Ectodermal cell (in vitro differentiated cells): ENCODE measurements around the gene HAS3.

Experiments
- H3K27ac ChIP-seq: 2 replicates; pipeline ENCODE4 v1.7.0; 2013; ENCODE audit warnings: mild to moderate bottlenecking, low read depth, low read length; ENCODE audit not compliant: insufficient read depth, poor library complexity, severe bottlenecking
- H3K27me3 ChIP-seq: 2 replicates; pipeline ENCODE4 v1.7.0; 2013; ENCODE audit warnings: mild to moderate bottlenecking, low read length; ENCODE audit not compliant: insufficient read depth, control insufficient read depth, poor library complexity, severe bottlenecking
- H3K36me3 ChIP-seq: one replicate; pipeline ENCODE4 v1.7.0; 2013; ENCODE audit warnings: low read length; ENCODE audit not compliant: control insufficient read depth, insufficient read depth
- H3K4me1 ChIP-seq: one replicate; pipeline ENCODE4 v1.7.0; 2013; ENCODE audit warnings: low read length; ENCODE audit not compliant: control insufficient read depth, insufficient read depth
- H3K4me3 ChIP-seq: 2 replicates; pipeline ENCODE4 v1.7.0; 2013; ENCODE audit warnings: low read depth, low read length, control low read depth; ENCODE audit not compliant: insufficient read depth
- H3K9me3 ChIP-seq: 2 replicates; pipeline ENCODE4 v1.7.0; 2013; ENCODE audit warnings: mild to moderate bottlenecking, low read length, moderate library complexity; ENCODE audit not compliant: control insufficient read depth
- WGBS, 2 experiments: methylation state at CpG; one replicate each; pipeline ENCODE4 v1.1.7; 2013; ENCODE audit warnings: missing lambda C conversion rate in 2 of 2; 5-methylcytosine and 5-hydroxymethylcytosine counted together

The HAS3 gene

DNA sequence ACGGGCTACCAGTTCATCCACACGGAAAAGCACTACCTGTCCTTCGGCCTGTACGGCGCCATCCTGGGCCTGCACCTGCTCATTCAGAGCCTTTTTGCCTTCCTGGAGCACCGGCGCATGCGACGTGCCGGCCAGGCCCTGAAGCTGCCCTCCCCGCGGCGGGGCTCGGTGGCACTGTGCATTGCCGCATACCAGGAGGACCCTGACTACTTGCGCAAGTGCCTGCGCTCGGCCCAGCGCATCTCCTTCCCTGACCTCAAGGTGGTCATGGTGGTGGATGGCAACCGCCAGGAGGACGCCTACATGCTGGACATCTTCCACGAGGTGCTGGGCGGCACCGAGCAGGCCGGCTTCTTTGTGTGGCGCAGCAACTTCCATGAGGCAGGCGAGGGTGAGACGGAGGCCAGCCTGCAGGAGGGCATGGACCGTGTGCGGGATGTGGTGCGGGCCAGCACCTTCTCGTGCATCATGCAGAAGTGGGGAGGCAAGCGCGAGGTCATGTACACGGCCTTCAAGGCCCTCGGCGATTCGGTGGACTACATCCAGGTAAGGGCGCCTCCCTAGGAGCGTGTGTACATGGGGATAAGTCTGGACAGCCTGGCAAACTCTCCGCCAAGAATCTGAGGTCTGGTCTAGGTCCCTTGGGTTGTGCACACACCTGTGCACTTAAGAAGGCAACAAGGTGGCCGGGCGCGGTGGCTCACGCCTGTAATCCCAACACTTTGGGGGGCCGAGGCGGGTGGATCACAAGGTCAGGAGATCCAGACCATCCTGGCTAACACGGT is 4.2 kb downstream of the HAS3 start:
- Histone ChIP-seq H3K27me3 (peaks cover 30% of the 10 kb centered on the region), H3K4me3 (no peak overlapping the region), H3K27ac (no peak overlapping the region), H3K4me1 (peaks cover 38% of the 10 kb centered on the region), H3K36me3 (peaks cover 9% of the 10 kb centered on the region), H3K9me3 (no peaks in the 10 kb centered on the region)
- WGBS, 2 experiments, result 95% methylated on average over 48 of the region's 48 CpGs

DNA sequence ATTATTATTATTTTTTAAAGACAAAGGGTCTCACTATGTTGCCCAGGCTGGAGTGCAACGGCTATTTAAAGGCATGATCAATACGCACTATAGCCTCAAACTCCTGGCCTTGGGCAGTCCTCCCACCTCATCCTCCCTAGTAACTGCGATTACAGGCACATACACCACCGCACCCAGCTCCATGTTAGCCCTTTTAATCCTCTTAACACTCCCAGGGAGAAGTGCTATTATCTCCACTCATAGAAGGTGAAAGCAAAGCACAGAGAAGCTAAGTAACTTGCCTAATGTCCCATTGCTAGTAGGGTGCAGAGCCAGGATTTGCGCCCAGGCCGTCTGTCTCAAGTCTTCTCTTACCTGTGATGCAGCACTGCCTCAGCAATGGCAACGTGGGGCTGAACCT is 5.0 kb downstream of the HAS3 start:
- Histone ChIP-seq H3K9me3 (no peaks in the 10 kb centered on the region), H3K4me1 (peaks cover 33% of the 10 kb centered on the region), H3K27me3 (peaks cover 23% of the 10 kb centered on the region), H3K36me3 (peaks cover 11% of the 10 kb centered on the region), H3K4me3 (no peak overlapping the region), H3K27ac (no peak overlapping the region)
- 88 to 90% methylated on average over 7 of the region's 7 CpGs for WGBS, 2 experiments

DNA sequence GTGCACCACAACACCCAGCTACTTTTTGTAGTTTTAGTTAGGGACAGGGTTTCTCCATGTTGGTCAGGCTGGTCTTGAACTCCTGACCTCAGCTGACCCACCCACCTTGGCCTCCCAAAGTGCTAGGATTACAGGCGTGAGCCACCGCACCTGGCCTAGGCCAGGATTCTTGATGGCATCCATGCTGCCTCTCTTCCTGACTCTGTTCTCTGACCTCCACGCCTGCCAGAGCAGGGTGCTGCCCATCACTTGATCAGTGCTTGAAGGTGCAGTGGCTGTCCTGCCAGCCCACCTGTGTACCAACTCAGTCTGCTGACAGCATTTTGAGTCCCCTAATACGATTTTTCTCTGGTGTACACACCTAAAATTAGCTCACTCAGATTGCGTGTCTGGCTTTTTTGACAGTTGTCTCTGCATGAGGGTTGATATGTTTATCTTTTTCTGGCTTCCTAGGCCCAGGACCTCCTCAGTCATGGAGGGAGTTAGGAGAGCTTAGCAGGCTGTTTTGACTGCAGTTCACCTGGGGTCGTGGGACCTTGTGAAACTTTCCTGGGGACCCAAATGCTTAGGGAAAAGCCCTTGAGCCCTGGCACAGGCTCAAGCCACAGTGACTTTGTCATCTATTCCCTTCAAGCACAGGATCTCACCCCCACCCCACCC is 5.9 kb downstream of the HAS3 start:
- WGBS, 2 experiments, result 91 to 94% methylated on average over 6 of the region's 6 CpGs
- Histone ChIP-seq H3K36me3 (peaks cover 12% of the 10 kb centered on the region), H3K4me3 (no peak overlapping the region)

DNA sequence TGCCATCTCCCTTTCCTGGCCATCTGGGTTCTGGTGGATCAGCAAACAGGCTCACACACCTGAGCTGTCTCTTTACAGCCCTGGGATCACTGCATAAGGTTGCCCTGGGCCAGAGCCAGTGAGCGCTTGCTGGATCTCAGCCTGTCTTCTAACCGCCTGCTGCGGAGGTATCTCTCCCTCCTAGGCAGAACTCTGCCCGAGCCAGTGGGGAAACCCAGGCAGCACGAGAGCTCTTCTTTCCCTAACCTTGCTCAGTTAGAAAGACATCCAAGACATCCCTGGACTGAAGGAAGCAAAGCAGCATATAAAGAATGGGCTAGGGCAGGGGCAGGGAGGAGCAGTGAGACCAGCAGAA is 6.4 kb downstream of the HAS3 start:
- H3K27me3 ChIP-seq, result peaks cover 15% of the 10 kb centered on the region
- 96 to 97% methylated on average over 5 of the region's 5 CpGs for WGBS, 2 experiments
- no peak overlapping the region for H3K4me3 ChIP-seq
- H3K27ac ChIP-seq, result no peak overlapping the region
- no peaks in the 10 kb centered on the region for H3K9me3 ChIP-seq
- H3K4me1 ChIP-seq, result peaks cover 23% of the 10 kb centered on the region
- peaks cover 17% of the 10 kb centered on the region for H3K36me3 ChIP-seq

More for the DNA sequence above, 5.9 kb downstream of the HAS3 start:
- H3K27ac ChIP-seq, result no peak overlapping the region
- H3K27me3 ChIP-seq, result peaks cover 19% of the 10 kb centered on the region
- no peaks in the 10 kb centered on the region for H3K9me3 ChIP-seq
- peaks cover 28% of the 10 kb centered on the region for H3K4me1 ChIP-seq

DNA sequence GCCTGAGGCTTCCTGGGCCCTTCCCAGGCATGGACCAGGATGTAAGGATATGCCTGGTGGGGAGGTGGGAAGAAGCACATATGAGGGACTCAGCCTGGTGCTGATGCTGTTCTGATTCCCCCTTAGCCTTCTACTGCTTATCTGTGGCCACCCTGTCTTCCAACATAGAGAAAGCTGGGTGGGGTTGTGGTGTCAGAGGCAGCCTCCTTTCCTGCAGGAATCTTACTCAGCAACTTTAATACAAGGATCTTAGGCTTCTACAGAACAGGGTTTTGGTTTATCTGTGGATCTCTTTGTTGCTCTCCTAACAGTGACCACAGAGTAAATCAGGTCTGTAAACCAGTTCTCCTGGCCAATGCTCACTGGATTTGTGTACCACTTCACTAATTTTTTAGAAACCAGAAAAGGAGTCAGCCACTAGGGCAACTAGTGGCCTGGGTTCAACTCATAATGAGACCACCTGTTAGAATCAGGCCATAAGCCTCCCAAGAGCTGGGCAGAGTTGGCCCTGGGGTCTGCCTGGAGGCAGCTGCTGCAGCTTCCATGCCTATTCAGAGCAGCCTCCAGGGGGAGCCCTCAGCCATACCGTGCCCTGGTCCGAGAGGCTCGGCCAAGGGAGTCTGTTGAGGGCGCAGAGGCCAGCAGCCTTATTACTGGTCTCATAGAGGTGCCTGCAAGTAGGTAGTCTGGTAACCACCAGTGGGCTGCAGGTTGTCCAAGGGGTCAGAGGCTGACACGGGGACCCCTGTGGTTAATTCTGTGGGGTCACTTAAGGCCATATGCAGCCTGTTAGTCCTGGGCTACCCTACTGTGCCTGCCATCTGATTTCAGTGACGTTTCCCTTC is 7.1 kb downstream of the HAS3 start:
- 60 to 67% methylated on average over 6 of the region's 6 CpGs for WGBS, 2 experiments
- Histone ChIP-seq H3K36me3 (peaks cover 22% of the 10 kb centered on the region), H3K27me3 (peaks cover 9% of the 10 kb centered on the region), H3K4me3 (no peak overlapping the region), H3K4me1 (peaks cover 17% of the 10 kb centered on the region), H3K9me3 (no peaks in the 10 kb centered on the region), H3K27ac (no peak overlapping the region)

DNA sequence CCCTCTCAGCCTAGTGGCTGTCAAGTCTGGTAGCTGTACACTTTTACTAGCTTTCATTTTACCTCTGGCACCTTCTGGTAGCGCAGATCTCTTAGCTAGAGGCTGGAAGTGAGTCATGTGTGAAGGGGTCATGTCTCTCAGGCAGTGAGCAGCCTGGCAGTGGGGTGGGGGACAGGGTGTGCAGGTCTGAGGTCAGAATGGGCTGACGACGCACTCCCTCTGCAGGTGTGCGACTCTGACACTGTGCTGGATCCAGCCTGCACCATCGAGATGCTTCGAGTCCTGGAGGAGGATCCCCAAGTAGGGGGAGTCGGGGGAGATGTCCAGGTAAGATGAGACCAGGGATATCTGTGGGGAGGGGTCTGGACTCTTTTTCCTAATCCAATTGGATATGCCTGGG is 7.8 kb downstream of the HAS3 start:
- Histone ChIP-seq H3K9me3 (no peaks in the 10 kb centered on the region), H3K36me3 (peaks cover 29% of the 10 kb centered on the region), H3K27me3 (peaks cover 2% of the 10 kb centered on the region), H3K4me1 (peaks cover 10% of the 10 kb centered on the region), H3K4me3 (no peak overlapping the region), H3K27ac (no peak overlapping the region)
- WGBS, 2 experiments, result 96 to 98% methylated on average over 7 of the region's 7 CpGs

DNA sequence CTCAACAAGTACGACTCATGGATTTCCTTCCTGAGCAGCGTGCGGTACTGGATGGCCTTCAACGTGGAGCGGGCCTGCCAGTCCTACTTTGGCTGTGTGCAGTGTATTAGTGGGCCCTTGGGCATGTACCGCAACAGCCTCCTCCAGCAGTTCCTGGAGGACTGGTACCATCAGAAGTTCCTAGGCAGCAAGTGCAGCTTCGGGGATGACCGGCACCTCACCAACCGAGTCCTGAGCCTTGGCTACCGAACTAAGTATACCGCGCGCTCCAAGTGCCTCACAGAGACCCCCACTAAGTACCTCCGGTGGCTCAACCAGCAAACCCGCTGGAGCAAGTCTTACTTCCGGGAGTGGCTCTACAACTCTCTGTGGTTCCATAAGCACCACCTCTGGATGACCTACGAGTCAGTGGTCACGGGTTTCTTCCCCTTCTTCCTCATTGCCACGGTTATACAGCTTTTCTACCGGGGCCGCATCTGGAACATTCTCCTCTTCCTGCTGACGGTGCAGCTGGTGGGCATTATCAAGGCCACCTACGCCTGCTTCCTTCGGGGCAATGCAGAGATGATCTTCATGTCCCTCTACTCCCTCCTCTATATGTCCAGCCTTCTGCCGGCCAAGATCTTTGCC is 9.0 kb downstream of the HAS3 start:
- Histone ChIP-seq H3K4me1 (no peaks in the 10 kb centered on the region), H3K36me3 (peaks cover 41% of the 10 kb centered on the region), H3K27me3 (no peaks in the 10 kb centered on the region), H3K9me3 (no peaks in the 10 kb centered on the region), H3K4me3 (no peak overlapping the region), H3K27ac (no peak overlapping the region)
- WGBS, 2 experiments, result 96% methylated on average over 25 of the region's 25 CpGs

DNA sequence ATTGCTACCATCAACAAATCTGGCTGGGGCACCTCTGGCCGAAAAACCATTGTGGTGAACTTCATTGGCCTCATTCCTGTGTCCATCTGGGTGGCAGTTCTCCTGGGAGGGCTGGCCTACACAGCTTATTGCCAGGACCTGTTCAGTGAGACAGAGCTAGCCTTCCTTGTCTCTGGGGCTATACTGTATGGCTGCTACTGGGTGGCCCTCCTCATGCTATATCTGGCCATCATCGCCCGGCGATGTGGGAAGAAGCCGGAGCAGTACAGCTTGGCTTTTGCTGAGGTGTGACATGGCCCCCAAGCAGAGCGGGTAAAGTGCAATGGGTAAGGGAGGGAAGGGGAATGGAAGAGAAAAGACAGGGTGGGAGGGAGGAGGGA is 9.5 kb downstream of the HAS3 start:
- Histone ChIP-seq H3K4me3 (no peak overlapping the region), H3K4me1 (no peaks in the 10 kb centered on the region), H3K27me3 (no peaks in the 10 kb centered on the region), H3K9me3 (no peaks in the 10 kb centered on the region), H3K27ac (no peak overlapping the region), H3K36me3 (peaks cover 46% of the 10 kb centered on the region)
- 97 to 99% methylated on average over 6 of the region's 6 CpGs for WGBS, 2 experiments

DNA sequence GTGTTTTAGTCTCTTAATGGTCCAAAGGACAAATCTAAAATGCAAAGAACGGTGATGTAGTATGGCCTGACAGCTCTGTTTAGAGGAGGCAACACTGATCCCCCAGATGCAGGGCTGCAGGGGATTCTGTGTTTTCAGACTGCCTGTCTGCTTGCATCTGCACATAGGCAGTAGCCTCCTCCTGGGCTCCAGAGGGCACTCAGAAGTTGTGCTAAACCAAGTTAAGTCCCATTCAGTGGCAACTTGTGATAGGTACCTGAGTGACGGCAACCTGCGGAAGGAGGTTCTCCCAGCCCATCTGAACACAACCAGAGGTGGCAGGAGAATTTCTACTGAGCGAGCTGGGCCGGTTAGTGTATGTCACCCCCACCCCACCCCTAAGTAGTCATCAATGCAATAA is 9.9 kb downstream of the HAS3 start:
- Histone ChIP-seq H3K27me3 (no peaks in the 10 kb centered on the region), H3K36me3 (peaks cover 50% of the 10 kb centered on the region), H3K4me3 (no peak overlapping the region), H3K4me1 (no peaks in the 10 kb centered on the region), H3K27ac (no peak overlapping the region), H3K9me3 (no peaks in the 10 kb centered on the region)
- 96 to 98% methylated on average over 5 of the region's 5 CpGs for WGBS, 2 experiments

DNA sequence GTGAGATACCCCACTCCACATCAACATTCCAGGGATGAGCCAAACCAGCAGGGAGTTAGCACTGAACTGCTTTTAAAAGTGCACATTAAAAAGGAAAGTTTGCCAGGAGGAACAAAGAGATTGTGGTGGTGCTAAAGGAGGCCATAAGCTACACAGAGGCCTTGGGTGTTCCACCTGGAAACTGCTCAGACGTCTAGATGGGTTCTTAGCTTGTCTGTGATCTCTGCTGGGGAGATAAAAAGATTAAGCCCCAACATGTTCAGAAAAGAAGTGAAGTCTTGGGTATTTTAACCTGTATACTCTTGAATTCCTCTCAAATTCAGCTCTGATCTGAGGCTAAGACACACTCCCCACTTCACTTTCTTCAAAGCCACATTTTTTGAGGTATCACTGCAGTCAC is 10.4 kb downstream of the HAS3 start:
- H3K36me3 ChIP-seq, result peaks cover 52% of the 10 kb centered on the region
- WGBS, 2 experiments, result 91 to 93% methylated on average over 1 of the region's 1 CpG
- H3K4me1 ChIP-seq, result no peaks in the 10 kb centered on the region
- H3K9me3 ChIP-seq, result no peaks in the 10 kb centered on the region
- H3K27ac ChIP-seq, result no peak overlapping the region
- no peak overlapping the region for H3K4me3 ChIP-seq
- H3K27me3 ChIP-seq, result no peaks in the 10 kb centered on the region
